Neural progenitor cell (in vitro differentiated cells): Measurements from ENCODE around the gene MDH2. TPM values are rescaled to one million over a fixed set of nuclear protein-coding genes. Genes with fewer than 3 reads are reported as not detected.
A peak's percentile ranks its signal among the peaks of the same experiment; 100 is the strongest.

ENCODE experiments used
- DNase-seq: peaks from one replicate; pipeline ENCODE4 v3.0.0-alpha.2; 2016; ENCODE audit warnings: low spot score
- H2AFZ ChIP-seq: fragments of 200-600 bp; sonication (generic); replicated peaks from 2 replicates; pipeline ENCODE4 v1.6.1; 2016; ENCODE audit warnings: antibody characterized with exemption
- H3F3A ChIP-seq: fragments of 200-600 bp; sonication (generic); 2 replicates; pipeline ENCODE4 v1.6.1; 2016; ENCODE audit warnings: antibody characterized with exemption, low read depth
- H3K27ac ChIP-seq: fragments of 200-600 bp; sonication (generic); 2 replicates; pipeline ENCODE4 v1.5.1; 2016; ENCODE audit warnings: mild to moderate bottlenecking
- H3K27me3 ChIP-seq: fragments of 200-600 bp; sonication (generic); 2 replicates; pipeline ENCODE4 v1.6.1; 2016; ENCODE audit warnings: mild to moderate bottlenecking, moderate library complexity
- H3K36me3 ChIP-seq: fragments of 200-600 bp; sonication (generic); 2 replicates; pipeline ENCODE4 v1.5.1; 2016
- H3K4me1 ChIP-seq: fragments of 200-600 bp; sonication (generic); 2 replicates; pipeline ENCODE4 v1.6.1; 2016; ENCODE audit warnings: mixed run types
- H3K4me2 ChIP-seq: fragments of 200-600 bp; sonication (generic); 2 replicates; pipeline ENCODE4 v1.6.1; 2016
- H3K4me3 ChIP-seq: fragments of 200-600 bp; sonication (generic); 2 replicates; pipeline ENCODE4 v1.5.1; 2016
- H3K79me2 ChIP-seq: fragments of 200-600 bp; sonication (generic); 2 replicates; pipeline ENCODE4 v1.6.1; 2016; ENCODE audit warnings: low read depth
- H3K9ac ChIP-seq: fragments of 200-600 bp; sonication (generic); 2 replicates; pipeline ENCODE4 v1.6.1; 2016
- H3K9me3 ChIP-seq: fragments of 200-600 bp; sonication (generic); 2 replicates; pipeline ENCODE4 v1.5.1; 2016; ENCODE audit warnings: low read depth
- H4K20me1 ChIP-seq: fragments of 200-600 bp; sonication (generic); 2 replicates; pipeline ENCODE4 v1.6.1; 2016; ENCODE audit warnings: low read depth
- H3K27ac Mint-ChIP-seq: 3 replicates; pipeline ENCODE4 v1.8.0; 2021; ENCODE audit warnings: mixed read lengths
- H3K27me3 Mint-ChIP-seq: 2 replicates; pipeline ENCODE4 v1.8.0; 2022; ENCODE audit warnings: low read depth, mild to moderate bottlenecking, inconsistent platforms, moderate library complexity, mixed read lengths; ENCODE audit not compliant: insufficient read depth
- H3K36me3 Mint-ChIP-seq: 3 replicates; pipeline ENCODE4 v1.8.0; 2021; ENCODE audit warnings: mixed read lengths
- H3K4me1 Mint-ChIP-seq: 3 replicates; pipeline ENCODE4 v1.8.0; 2021; ENCODE audit warnings: mixed read lengths
- H3K4me3 Mint-ChIP-seq: 3 replicates; pipeline ENCODE4 v1.8.0; 2021; ENCODE audit warnings: mild to moderate bottlenecking, moderate library complexity, mixed read lengths
- H3K9me3 Mint-ChIP-seq: 3 replicates; pipeline ENCODE4 v1.8.0; 2020; ENCODE audit warnings: mixed read lengths
- EZH2 ChIP-seq: fragments of 200-600 bp; sonication (generic); IDR thresholded peaks from 2 replicates; pipeline ENCODE4 v1.6.1; 2017; ENCODE audit warnings: antibody characterized with exemption, mild to moderate bottlenecking, moderate library complexity
- EZH2phosphoT487 ChIP-seq: fragments of 200-600 bp; sonication (generic); IDR thresholded peaks from 2 replicates; pipeline ENCODE4 v1.6.1; 2017; ENCODE audit warnings: antibody characterized with exemption
- total RNA-seq: library from RNA; depleted of rRNA; stranded (reverse); fragments of >200 nt; gene quantifications from 2 replicates; pipeline ENCODE4 v1.2.3, GENCODE V29; 2015; ENCODE audit warnings: low replicate concordance
- TF ChIP-seq, protein P1 (sequence below): fragments of 200-600 bp; sonication (generic); IDR thresholded peaks from 2 replicates; pipeline ENCODE4 v1.5.1; 2017; ENCODE audit warnings: antibody characterized with exemption, mild to moderate bottlenecking

Gene MDH2
- total RNA-seq, 1 donor from 2014 or later = 51.5 TPM

GRCh38 chr7:76073335-76073990 lies 25.6 kb downstream of the MDH2 start:
- no peak overlapping the region for H3K4me3 ChIP-seq
- no peaks in the 10 kb centered on the region for H3K9me3 ChIP-seq
- no peaks in the 10 kb centered on the region for H3K9me3 Mint-ChIP-seq
- H3K9ac ChIP-seq = no peak overlapping the region
- peak overlapping the region; percentile 34 for H2AFZ ChIP-seq
- no peak overlapping the region for H3K4me2 ChIP-seq
- no peak overlapping the region for H3K4me3 Mint-ChIP-seq
- no peaks in the 10 kb centered on the region for H3K27me3 ChIP-seq
- peaks cover 4% of the 10 kb centered on the region for H3K27me3 Mint-ChIP-seq
- no peak overlapping the region for H3K27ac ChIP-seq
- no peak overlapping the region for H3K27ac Mint-ChIP-seq
- no peaks in the 10 kb centered on the region for H4K20me1 ChIP-seq
- no peaks in the 10 kb centered on the region for H3K36me3 Mint-ChIP-seq
- no peaks in the 10 kb centered on the region for H3K36me3 ChIP-seq
- peaks cover 7% of the 10 kb centered on the region for H3K4me1 ChIP-seq
- H3F3A ChIP-seq = no peaks in the 10 kb centered on the region
- peaks cover 8% of the 10 kb centered on the region for H3K4me1 Mint-ChIP-seq
- H3K79me2 ChIP-seq = no peaks in the 10 kb centered on the region
- no peak for TF ChIP-seq EZH2
- TF ChIP-seq, protein P1, sequence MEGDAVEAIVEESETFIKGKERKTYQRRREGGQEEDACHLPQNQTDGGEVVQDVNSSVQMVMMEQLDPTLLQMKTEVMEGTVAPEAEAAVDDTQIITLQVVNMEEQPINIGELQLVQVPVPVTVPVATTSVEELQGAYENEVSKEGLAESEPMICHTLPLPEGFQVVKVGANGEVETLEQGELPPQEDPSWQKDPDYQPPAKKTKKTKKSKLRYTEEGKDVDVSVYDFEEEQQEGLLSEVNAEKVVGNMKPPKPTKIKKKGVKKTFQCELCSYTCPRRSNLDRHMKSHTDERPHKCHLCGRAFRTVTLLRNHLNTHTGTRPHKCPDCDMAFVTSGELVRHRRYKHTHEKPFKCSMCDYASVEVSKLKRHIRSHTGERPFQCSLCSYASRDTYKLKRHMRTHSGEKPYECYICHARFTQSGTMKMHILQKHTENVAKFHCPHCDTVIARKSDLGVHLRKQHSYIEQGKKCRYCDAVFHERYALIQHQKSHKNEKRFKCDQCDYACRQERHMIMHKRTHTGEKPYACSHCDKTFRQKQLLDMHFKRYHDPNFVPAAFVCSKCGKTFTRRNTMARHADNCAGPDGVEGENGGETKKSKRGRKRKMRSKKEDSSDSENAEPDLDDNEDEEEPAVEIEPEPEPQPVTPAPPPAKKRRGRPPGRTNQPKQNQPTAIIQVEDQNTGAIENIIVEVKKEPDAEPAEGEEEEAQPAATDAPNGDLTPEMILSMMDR = peak; percentile 33
- peak; percentile 54 for DNase-seq

DNA sequence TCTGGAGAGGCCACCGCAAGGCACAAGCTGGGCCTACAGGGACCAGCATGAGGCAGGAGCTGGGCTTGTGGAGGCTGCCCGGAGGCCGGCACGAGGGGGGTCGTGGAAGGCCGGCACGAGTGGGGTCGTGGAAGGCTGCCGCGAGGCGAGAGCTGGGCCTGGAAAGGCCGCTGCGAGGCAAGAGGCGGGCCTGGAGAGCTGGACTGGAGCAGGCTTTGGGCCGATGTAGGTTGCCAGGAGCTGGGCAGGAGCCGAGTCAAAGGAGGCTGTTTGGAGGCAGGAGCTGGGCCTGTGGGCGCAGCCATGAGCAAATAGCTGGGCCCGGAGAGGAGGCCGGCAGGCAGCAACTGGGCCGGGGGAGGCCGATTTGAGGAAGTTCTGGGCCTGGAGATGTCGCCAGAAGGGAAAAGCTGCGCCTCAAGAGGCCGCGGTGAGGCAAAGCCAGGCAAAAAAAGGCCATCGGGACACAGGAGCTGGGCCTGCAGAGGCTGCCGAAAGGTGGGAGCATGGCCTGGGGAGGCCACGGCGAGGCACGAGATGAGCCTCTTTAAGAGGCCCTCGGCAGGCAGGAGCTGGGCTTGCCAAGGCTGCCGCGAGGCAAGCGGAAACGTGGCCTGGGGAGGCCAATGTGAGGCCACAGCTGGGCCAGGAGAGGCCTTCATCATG lies 26.5 kb downstream of the MDH2 start:
- TF ChIP-seq, protein P1 = no peak
- TF ChIP-seq EZH2 = no peak
- no peak for TF ChIP-seq EZH2phosphoT487
- H3K4me1 Mint-ChIP-seq = peaks cover 8% of the 10 kb centered on the region
- H3K4me3 ChIP-seq = no peak overlapping the region
- H2AFZ ChIP-seq = no peak overlapping the region
- H3F3A ChIP-seq = no peaks in the 10 kb centered on the region
- H3K27ac ChIP-seq = no peak overlapping the region
- no peak for DNase-seq
- H3K27me3 ChIP-seq = no peaks in the 10 kb centered on the region
- no peak overlapping the region for H3K27ac Mint-ChIP-seq
- no peaks in the 10 kb centered on the region for H3K9me3 ChIP-seq
- H3K27me3 Mint-ChIP-seq = peaks cover 4% of the 10 kb centered on the region
- no peaks in the 10 kb centered on the region for H3K9me3 Mint-ChIP-seq
- H3K9ac ChIP-seq = no peak overlapping the region
- H3K4me2 ChIP-seq = no peak overlapping the region
- H3K36me3 ChIP-seq = no peaks in the 10 kb centered on the region
- H3K36me3 Mint-ChIP-seq = no peaks in the 10 kb centered on the region
- peaks cover 7% of the 10 kb centered on the region for H3K4me1 ChIP-seq
- no peaks in the 10 kb centered on the region for H4K20me1 ChIP-seq
- no peak overlapping the region for H3K4me3 Mint-ChIP-seq
- H3K79me2 ChIP-seq = no peaks in the 10 kb centered on the region

- H3K4me1 ChIP-seq = peaks cover 7% of the 10 kb centered on the region
- H3K27ac Mint-ChIP-seq = no peak overlapping the region
- no peaks in the 10 kb centered on the region for H3K9me3 Mint-ChIP-seq
- peaks cover 8% of the 10 kb centered on the region for H3K4me1 Mint-ChIP-seq
- no peaks in the 10 kb centered on the region for H3K36me3 ChIP-seq
- H3K9me3 ChIP-seq = no peaks in the 10 kb centered on the region
- TF ChIP-seq, protein P1 = no peak
- no peak for TF ChIP-seq EZH2
- TF ChIP-seq EZH2phosphoT487 = no peak
- no peaks in the 10 kb centered on the region for H3K79me2 ChIP-seq
- H3K4me3 ChIP-seq = no peak overlapping the region
- DNase-seq = no peak
- no peaks in the 10 kb centered on the region for H4K20me1 ChIP-seq
- H3K4me2 ChIP-seq = no peak overlapping the region
- H2AFZ ChIP-seq = no peak overlapping the region
- H3F3A ChIP-seq = no peaks in the 10 kb centered on the region
- no peaks in the 10 kb centered on the region for H3K36me3 Mint-ChIP-seq
- H3K9ac ChIP-seq = no peak overlapping the region
- H3K4me3 Mint-ChIP-seq = no peak overlapping the region
- no peaks in the 10 kb centered on the region for H3K27me3 ChIP-seq
- no peak overlapping the region for H3K27ac ChIP-seq
- H3K27me3 Mint-ChIP-seq = peaks cover 4% of the 10 kb centered on the region
These were observed 27.1 kb downstream of the MDH2 start for GRCh38 chr7:76074972-76075370.
